Measurements from ENCODE around the gene ZMYM3.
A peak's percentile ranks its signal among the peaks of the same experiment; 100 is the strongest.
"Not testable (repeated sequence)": the region's sequence is repeated elsewhere in the genome, so short reads cannot be mapped to it uniquely, and the experiment has no call there.

ZMYM3 gene

DNA sequence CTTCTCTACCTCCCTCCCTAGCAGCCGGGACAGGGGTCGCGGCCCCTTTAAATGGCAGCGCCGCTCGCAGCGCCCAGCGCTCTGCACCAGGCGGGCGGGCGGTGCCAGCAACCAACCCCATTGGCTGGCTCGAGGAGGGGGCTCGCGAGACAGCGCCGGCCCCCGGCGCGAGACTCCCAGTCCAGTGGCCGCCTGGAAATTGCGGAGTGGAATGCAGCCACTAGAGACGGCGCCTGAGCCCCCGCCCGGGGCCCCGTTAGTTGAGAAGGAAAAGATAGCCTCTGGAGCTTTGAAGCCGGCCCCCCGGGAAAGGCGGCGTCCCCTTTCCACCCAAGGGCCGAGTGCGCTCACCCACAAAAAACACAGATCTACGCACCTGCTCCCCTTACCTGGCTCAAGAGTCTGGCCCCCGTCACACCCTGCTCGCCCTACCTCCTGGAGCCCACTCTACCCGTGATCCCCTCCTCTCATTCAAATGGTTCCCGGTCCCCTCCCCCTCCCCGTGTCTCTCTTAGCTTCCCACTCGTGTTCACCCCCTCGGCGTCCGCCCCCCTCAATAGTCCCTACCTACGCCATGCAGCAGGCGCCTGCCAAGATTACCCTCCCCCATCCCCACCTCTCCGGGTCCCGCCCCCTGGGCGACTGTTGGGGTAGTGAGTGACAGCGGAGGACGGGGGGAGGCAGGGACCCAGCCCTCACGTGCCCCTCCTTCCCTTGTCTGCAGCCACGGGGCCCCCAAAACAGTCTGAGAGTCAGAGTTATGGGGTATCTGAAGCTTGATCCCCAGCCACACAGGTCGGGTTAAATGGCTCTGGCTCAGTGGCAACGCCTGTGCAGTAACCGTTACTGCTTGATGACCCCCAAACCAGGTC lies at the start of gene ZMYM3:
Gene ZMYM3, minus strand, starts transcription at position 49 of the 872 bp plus-strand sequence. CDS start 885 bp downstream, outside the sequence.
- TF ChIP-seq, protein P1, sequence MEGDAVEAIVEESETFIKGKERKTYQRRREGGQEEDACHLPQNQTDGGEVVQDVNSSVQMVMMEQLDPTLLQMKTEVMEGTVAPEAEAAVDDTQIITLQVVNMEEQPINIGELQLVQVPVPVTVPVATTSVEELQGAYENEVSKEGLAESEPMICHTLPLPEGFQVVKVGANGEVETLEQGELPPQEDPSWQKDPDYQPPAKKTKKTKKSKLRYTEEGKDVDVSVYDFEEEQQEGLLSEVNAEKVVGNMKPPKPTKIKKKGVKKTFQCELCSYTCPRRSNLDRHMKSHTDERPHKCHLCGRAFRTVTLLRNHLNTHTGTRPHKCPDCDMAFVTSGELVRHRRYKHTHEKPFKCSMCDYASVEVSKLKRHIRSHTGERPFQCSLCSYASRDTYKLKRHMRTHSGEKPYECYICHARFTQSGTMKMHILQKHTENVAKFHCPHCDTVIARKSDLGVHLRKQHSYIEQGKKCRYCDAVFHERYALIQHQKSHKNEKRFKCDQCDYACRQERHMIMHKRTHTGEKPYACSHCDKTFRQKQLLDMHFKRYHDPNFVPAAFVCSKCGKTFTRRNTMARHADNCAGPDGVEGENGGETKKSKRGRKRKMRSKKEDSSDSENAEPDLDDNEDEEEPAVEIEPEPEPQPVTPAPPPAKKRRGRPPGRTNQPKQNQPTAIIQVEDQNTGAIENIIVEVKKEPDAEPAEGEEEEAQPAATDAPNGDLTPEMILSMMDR (IDR thresholded peaks at IDR 0.05; ENCODE audit: borderline replicate concordance, insufficient read depth, low read depth, low read length), result no peak
- peak within 1 kb of the TSS; percentile 75 for H3K4me3 ChIP-seq (ENCODE audit: low read depth, low read length)

DNA sequence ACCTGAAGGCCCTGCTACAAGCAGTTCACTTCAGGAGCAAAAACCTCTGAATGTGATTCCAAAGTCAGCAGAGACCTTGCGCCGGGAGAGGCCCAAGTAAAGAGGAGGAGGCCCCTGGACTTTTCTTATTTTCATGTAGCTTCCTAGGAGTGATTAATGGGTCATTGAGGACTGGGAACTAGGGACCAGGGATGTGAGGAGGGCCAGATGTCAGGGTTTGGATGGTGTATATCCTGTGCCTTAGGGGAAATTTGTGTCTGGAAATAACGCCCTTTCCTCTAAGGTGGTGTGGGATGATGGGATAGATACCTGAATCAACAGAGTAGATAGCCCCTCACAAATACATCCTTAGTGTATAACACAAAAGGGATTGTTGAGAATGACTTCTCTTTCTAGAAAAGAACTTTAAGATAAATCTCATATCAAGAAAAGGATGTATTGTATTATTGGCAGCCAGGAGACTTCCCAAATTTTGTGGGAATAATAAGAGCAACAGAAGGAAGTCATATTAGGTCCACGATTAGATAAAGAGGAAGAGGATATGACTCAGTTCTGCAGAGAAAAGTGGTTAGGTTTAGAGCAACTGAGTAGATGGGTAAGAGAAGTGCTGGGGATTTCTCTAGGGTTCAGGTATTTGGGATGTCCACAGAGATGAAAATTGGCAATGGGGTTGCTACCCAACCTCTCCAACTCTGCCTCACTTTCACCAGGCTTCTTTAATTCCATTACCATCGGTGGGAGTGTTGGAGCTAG lies 48.7 kb upstream of the ZMYM3 start:
- no peak overlapping the region for H3K4me3 ChIP-seq (ENCODE audit: low read depth, low read length)
- TF ChIP-seq, protein P1 (IDR thresholded peaks at IDR 0.05; ENCODE audit: borderline replicate concordance, insufficient read depth, low read depth, low read length), result no peak

DNA sequence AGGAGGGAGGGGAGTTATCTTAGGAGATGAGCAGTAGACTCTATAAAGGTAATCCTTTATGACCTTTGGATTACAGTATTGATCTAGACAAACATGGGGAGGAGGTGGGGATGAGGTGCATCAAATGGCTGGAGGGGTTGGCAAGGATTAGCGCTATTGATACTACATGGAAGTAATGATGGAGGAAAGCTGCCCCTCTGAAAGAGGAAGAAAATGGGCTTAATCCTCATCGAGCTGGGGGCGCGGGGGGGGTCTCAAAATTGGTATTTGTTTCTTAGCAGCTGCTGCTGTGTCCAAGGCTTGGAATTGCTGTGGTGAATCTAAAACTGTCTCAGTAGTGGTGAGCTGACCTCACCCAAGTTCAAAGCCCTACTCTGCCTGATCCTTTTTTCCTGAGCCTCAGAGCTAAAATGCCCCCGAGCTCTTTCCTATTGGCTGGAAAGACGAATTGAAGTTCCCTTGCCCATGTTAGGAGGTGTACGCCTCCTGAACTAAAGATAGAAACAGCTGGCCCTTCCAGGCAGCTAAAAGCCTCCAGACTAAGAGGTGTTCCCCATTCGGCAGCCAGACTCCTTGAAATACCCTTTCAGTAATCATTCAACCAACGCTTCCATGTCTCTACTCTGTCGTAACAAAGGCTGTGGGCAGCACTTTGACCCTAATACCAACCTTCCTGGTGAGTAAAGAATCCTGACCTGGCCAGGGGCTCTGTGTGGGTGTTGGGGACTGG lies 47.4 kb upstream of the ZMYM3 start, which contains the start of gene ITGB1BP2:
Gene ITGB1BP2, plus strand, starts transcription at position 556 of the 730 bp plus-strand sequence. Its CDS starts 57 bp downstream, at position 613.
- H3K4me3 ChIP-seq (ENCODE audit: low read depth, low read length), result no peak within 1 kb of the TSS
- TF ChIP-seq, protein P1 (IDR thresholded peaks at IDR 0.05; ENCODE audit: borderline replicate concordance, insufficient read depth, low read depth, low read length), result no peak

DNA sequence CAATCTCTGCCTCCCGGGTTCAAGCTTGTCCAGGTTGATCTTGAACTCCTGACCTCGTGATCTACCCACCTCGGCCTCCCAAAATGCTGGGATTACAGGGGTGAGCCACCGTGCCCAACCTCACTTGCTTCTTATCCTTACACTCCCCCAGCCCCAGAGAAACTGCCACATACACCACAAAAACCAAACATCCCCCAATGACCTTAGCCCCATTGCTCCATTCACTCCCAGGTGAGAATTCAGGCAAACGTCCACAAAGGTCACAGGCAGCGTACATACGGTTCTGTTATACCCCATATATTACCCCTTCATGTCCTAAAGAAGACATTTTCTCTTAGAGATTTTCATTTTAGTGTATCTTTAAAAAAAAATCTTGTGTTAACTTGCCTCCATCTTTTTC lies 46.6 kb upstream of the ZMYM3 start:
- not testable (repeated sequence) for H3K4me3 ChIP-seq (ENCODE audit: low read depth, low read length)

DNA sequence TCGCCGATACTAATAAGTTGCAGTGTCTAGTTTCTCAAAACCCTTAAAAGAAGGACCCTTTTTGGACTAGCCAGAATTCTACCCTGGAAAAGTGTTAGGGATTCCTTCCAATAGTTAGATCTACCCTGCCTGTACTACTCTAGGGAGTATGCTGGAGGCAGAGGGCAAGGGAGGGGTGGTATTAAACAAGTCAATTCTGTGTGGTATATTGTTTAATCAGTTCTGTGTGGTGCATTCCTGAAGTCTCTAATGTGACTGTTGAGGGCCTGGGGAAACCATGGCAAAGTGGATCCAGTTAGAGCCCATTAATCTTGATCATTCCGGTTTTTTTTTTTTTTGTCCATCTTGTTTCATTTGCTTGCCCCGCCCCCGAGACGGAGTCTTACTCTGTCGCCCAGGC lies 46.1 kb upstream of the ZMYM3 start:
- not testable (repeated sequence) for H3K4me3 ChIP-seq (ENCODE audit: low read depth, low read length)

DNA sequence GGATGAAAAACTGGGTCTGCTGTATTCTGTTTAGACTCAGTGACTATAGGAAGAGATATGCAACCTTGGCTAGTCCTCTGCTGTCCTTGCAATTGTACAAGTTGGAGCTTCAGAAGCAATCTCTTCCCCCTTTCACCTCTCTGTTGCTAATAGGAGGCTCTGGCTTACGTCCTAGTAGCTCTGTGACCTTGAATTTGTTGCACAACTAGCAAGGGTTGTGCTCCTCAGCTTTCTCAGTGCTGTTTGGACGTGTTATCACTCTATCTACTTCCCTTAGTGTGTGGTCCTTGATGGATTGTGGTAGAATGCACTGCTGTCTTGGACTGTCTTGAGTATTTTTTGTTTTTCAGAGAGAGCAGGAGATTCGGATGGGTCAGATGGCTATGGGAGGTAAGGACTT lies 44.2 kb upstream of the ZMYM3 start:
- no peak overlapping the region for H3K4me3 ChIP-seq (ENCODE audit: low read depth, low read length)
- TF ChIP-seq, protein P1 (IDR thresholded peaks at IDR 0.05; ENCODE audit: borderline replicate concordance, insufficient read depth, low read depth, low read length), result no peak

DNA sequence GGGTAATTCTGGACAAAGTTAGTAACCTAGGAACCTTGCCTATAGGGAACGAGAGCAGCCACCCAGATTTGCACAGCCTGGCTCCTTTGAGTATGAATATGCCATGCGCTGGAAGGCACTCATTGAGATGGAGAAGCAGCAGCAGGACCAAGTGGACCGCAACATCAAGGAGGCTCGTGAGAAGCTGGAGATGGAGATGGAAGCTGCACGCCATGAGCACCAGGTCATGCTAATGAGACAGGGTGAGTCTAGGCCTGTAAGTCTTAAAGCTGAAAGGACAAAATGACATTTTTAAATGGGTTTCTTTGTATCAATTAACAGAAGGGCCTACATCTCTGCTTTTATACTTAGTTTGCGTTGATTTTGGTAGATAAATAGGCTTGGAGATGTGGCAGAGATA lies 42.9 kb upstream of the ZMYM3 start:
- no peak overlapping the region for H3K4me3 ChIP-seq (ENCODE audit: low read depth, low read length)
- TF ChIP-seq, protein P1 (IDR thresholded peaks at IDR 0.05; ENCODE audit: borderline replicate concordance, insufficient read depth, low read depth, low read length), result no peak
